PC-3 (cell line): ENCODE measurements around the gene PRRT1B. TPM values are rescaled to one million over a fixed set of nuclear protein-coding genes. Genes with fewer than 3 reads are reported as not detected.

Experiments used
- ATAC-seq: fragments of 200-7000 bp; cut with Tn5 transposase; 2 replicates; pipeline ENCODE4 v1.9.1; 2020; ENCODE audit warnings: mild to moderate bottlenecking, moderate library complexity
- BruUV-seq: library from RNA; stranded (reverse); fragments of 400-500 nt; replicated peaks from 2 replicates; lab custom pipeline; 2021; lab: Mats Ljungman, UMichigan
- CTCF ChIA-PET: fragments of 300-600 bp; sonication (Branson Sonifier 250); formaldehyde crosslinking; loops from one replicate; lab custom pipeline; 2022; ENCODE audit warnings: antibody characterized with exemption; lab: Charles Lee
- POLR2A ChIA-PET: fragments of 300-600 bp; sonication (Branson Sonifier 250); formaldehyde crosslinking; loops from one replicate; lab custom pipeline; 2022; ENCODE audit warnings: antibody characterized with exemption; ENCODE audit not compliant: unreplicated experiment; lab: Charles Lee
- DNase-seq: peaks from one replicate; pipeline ENCODE4 v3.0.0-alpha.2; 2015
- H2AFZ ChIP-seq: fragments of 300-600 bp; sonication (generic); 2 replicates; pipeline ENCODE4 v1.6.0; 2016; ENCODE audit warnings: antibody characterized with exemption, low read length
- H3F3A ChIP-seq: fragments of 300-600 bp; sonication (generic); one replicate; pipeline ENCODE4 v1.6.0; 2017; ENCODE audit warnings: antibody characterized with exemption, low read length, control low read depth, mild to moderate bottlenecking; ENCODE audit not compliant: unreplicated experiment
- H3K27ac ChIP-seq: fragments of 300-600 bp; sonication (generic); 2 replicates; pipeline ENCODE4 v1.5.1; 2016; ENCODE audit warnings: mild to moderate bottlenecking, low read length
- H3K27me3 ChIP-seq: fragments of 300-600 bp; sonication (generic); 2 replicates; pipeline ENCODE4 v1.6.1; 2016; ENCODE audit warnings: low read length, mixed read lengths
- H3K36me3 ChIP-seq: fragments of 300-600 bp; sonication (generic); 2 replicates; pipeline ENCODE4 v1.6.1; 2016; ENCODE audit warnings: low read depth, mixed run types, low read length, mixed read lengths
- H3K4me1 ChIP-seq: fragments of 300-600 bp; sonication (generic); 2 replicates; pipeline ENCODE4 v1.5.1; 2016; ENCODE audit warnings: low read length; ENCODE audit not compliant: insufficient read depth
- H3K4me2 ChIP-seq: fragments of 300-600 bp; sonication (generic); 2 replicates; pipeline ENCODE4 v1.6.0; 2016; ENCODE audit warnings: low read length
- H3K4me3 ChIP-seq: fragments of 300-600 bp; sonication (generic); 2 replicates; pipeline ENCODE4 v1.5.1; 2016; ENCODE audit warnings: mild to moderate bottlenecking, low read length, mixed read lengths
- H3K79me2 ChIP-seq: fragments of 300-600 bp; sonication (generic); 2 replicates; pipeline ENCODE4 v1.6.1; 2017; ENCODE audit warnings: low read length, mixed read lengths
- H3K9ac ChIP-seq: fragments of 300-600 bp; sonication (generic); 2 replicates; pipeline ENCODE4 v1.6.0; 2016; ENCODE audit warnings: mild to moderate bottlenecking, low read length
- H3K9me2 ChIP-seq: fragments of 300-600 bp; sonication (generic); replicated peaks from 2 replicates; pipeline ENCODE4 v1.6.1; 2016; ENCODE audit warnings: mixed run types, low read length, mixed read lengths
- H3K9me3 ChIP-seq: fragments of 300-600 bp; sonication (generic); 2 replicates; pipeline ENCODE4 v1.6.1; 2016; ENCODE audit warnings: low read length, mixed read lengths
- H4K20me1 ChIP-seq: fragments of 300-600 bp; sonication (generic); 2 replicates; pipeline ENCODE4 v1.6.1; 2016; ENCODE audit warnings: low read length, mixed read lengths
- EZH2 ChIP-seq: fragments of 300-600 bp; sonication (generic); IDR thresholded peaks from one replicate; pipeline ENCODE4 v1.6.1; 2017; ENCODE audit warnings: antibody characterized with exemption, mild to moderate bottlenecking, low read length; ENCODE audit not compliant: unreplicated experiment
- EZH2phosphoT487 ChIP-seq: fragments of 300-600 bp; sonication (generic); IDR thresholded peaks from 2 replicates; pipeline ENCODE4 v1.6.1; 2018; ENCODE audit warnings: mild to moderate bottlenecking, antibody characterized with exemption, low read length, borderline replicate concordance
- intact Hi-C: fragments of 100-400 bp; cut with micrococcal nuclease; formaldehyde crosslinking; loops from 2 replicates; pipeline ENCODE4 v1.9.0; 2023
- total RNA-seq: library from RNA; depleted of rRNA; stranded (reverse); fragments of >200 nt; gene quantifications from 2 replicates; pipeline ENCODE4 v1.2.3, GENCODE V29; 2014
- TF ChIP-seq, protein P1 (sequence below): fragments of 300-600 bp; sonication (generic); conservative IDR thresholded peaks from 2 replicates; pipeline ENCODE4 v1.5.1; 2017; ENCODE audit warnings: antibody characterized with exemption, low read depth, mild to moderate bottlenecking, low read length

PRRT1B gene
- total RNA-seq, 1 experiment from 2014 or later = not detected

DNA sequence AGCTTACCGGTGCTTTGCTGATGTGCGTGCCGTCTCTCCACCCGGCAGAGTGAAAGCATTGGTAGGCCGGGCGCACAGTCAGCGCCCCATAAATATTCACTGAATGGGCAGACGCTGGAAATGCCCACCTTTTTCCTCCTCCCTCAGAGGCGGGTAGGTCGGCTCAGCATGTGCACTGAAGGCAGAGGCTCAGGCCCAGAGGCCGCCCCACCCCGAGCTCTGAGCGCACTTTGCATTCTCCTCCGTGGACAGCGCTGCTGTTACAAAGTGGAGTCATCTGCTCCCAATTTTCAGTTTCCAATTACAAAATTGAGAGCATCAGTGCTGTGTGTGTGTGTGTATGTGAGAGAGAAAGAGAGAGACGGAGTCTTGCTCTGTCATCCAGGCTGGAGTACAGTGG is 24.8 kb upstream of the PRRT1B start:
- H3K36me3 ChIP-seq = peaks cover 5% of the 10 kb centered on the region; the same call in 1 of the 2 replicates
- no peaks in the 10 kb centered on the region for H4K20me1 ChIP-seq
- H3K9me2 ChIP-seq = no peaks in the 10 kb centered on the region
- DNase-seq (no peak), ATAC-seq (no peak)
- H3K9me3 ChIP-seq = no peaks in the 10 kb centered on the region
- no peak overlapping the region for H3K4me2 ChIP-seq
- ChIA-PET POLR2A (no interaction called here), CTCF (no interaction called here)
- intact Hi-C loops = no loop called here
- H3K4me3 ChIP-seq = no peak overlapping the region
- no peak overlapping the region for H3K9ac ChIP-seq
- no peak overlapping the region for H3K27ac ChIP-seq
- no peaks in the 10 kb centered on the region for H3F3A ChIP-seq
- H2AFZ ChIP-seq = no peak overlapping the region
- no TSS peak for BruUV-seq
- TF ChIP-seq EZH2 (no peak), EZH2phosphoT487 (no peak)
- TF ChIP-seq, protein P1, sequence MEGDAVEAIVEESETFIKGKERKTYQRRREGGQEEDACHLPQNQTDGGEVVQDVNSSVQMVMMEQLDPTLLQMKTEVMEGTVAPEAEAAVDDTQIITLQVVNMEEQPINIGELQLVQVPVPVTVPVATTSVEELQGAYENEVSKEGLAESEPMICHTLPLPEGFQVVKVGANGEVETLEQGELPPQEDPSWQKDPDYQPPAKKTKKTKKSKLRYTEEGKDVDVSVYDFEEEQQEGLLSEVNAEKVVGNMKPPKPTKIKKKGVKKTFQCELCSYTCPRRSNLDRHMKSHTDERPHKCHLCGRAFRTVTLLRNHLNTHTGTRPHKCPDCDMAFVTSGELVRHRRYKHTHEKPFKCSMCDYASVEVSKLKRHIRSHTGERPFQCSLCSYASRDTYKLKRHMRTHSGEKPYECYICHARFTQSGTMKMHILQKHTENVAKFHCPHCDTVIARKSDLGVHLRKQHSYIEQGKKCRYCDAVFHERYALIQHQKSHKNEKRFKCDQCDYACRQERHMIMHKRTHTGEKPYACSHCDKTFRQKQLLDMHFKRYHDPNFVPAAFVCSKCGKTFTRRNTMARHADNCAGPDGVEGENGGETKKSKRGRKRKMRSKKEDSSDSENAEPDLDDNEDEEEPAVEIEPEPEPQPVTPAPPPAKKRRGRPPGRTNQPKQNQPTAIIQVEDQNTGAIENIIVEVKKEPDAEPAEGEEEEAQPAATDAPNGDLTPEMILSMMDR = no peak
- H3K27me3 ChIP-seq = no peaks in the 10 kb centered on the region
- H3K4me1 ChIP-seq = no peaks in the 10 kb centered on the region
- no peaks in the 10 kb centered on the region for H3K79me2 ChIP-seq

DNA sequence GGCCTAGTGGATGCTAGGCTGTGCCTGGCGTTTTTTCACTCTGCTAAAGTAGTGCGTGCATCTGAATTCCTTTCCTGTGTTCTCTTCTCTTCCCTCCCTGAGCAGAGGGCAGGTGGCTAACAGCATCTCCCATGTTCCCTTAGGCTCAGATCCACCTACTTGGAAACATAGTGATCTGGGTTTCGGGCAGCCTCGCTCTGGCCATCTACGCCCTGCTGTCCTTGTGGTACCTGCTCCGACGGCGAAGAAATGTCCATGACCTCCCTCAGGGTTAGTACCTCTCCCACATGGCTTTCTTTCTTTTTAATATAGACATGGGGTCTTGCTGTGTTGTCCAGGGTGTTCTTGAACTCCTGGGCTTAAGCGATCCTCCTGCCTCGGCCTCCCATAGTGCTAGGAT is 24.1 kb upstream of the PRRT1B start:
- Histone ChIP-seq H3K27me3 (no peaks in the 10 kb centered on the region), H3K9me3 (no peaks in the 10 kb centered on the region), H3K79me2 (no peaks in the 10 kb centered on the region), H4K20me1 (no peaks in the 10 kb centered on the region), H3K4me2 (no peak overlapping the region), H3F3A (no peaks in the 10 kb centered on the region), H3K9ac (no peak overlapping the region), H2AFZ (no peak overlapping the region), H3K36me3 (peaks cover 4% of the 10 kb centered on the region; the same call in 1 of the 2 replicates), H3K9me2 (no peaks in the 10 kb centered on the region), H3K27ac (no peak overlapping the region), H3K4me3 (no peak overlapping the region), H3K4me1 (no peaks in the 10 kb centered on the region)
- DNase-seq (no peak), ATAC-seq (no peak)
- TF ChIP-seq EZH2phosphoT487 = no peak
- no peak for TF ChIP-seq EZH2
- TF ChIP-seq, protein P1 = no peak
- no TSS peak for BruUV-seq
- ChIA-PET CTCF (no interaction called here), POLR2A (no interaction called here)
- intact Hi-C loops = no loop called here

DNA sequence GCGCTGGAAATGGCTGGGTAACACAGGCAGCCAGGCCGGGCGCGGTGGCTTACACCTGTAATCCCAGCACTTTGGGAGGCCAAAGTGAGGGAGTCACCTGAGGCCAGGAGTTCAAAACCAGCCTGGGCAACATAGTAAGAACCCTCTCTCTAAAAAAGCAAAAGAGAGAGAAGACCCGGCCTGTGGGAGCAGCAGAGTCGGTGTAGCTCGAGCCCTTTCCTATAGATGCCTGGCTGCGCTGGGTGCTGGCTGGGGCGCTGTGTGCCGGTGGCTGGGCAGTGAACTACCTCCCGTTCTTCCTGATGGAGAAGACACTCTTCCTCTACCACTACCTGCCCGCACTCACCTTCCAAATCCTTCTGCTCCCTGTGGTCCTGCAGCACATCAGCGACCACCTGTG is 23.5 kb upstream of the PRRT1B start:
- Histone ChIP-seq H3K4me2 (no peak overlapping the region), H3K27me3 (no peaks in the 10 kb centered on the region), H4K20me1 (no peaks in the 10 kb centered on the region), H3K9me3 (no peaks in the 10 kb centered on the region), H3K27ac (no peak overlapping the region), H3F3A (no peaks in the 10 kb centered on the region), H3K4me3 (no peak overlapping the region), H3K79me2 (no peaks in the 10 kb centered on the region), H3K36me3 (no peaks in the 10 kb centered on the region), H3K9me2 (no peaks in the 10 kb centered on the region), H3K4me1 (no peaks in the 10 kb centered on the region), H2AFZ (no peak overlapping the region), H3K9ac (no peak overlapping the region)
- no TSS peak for BruUV-seq
- ATAC-seq = no peak
- TF ChIP-seq EZH2phosphoT487 = no peak
- intact Hi-C loops = no loop called here
- no peak for DNase-seq
- CTCF ChIA-PET = no interaction called here
- POLR2A ChIA-PET = no interaction called here
